ENCODE data around the gene ELOVL3. TPM values are rescaled to one million over a fixed set of nuclear protein-coding genes. Genes with fewer than 3 reads are reported as not detected.

Gene ELOVL3
- total RNA-seq, 1 donor from 2014 or later = 0.27 TPM

DNA sequence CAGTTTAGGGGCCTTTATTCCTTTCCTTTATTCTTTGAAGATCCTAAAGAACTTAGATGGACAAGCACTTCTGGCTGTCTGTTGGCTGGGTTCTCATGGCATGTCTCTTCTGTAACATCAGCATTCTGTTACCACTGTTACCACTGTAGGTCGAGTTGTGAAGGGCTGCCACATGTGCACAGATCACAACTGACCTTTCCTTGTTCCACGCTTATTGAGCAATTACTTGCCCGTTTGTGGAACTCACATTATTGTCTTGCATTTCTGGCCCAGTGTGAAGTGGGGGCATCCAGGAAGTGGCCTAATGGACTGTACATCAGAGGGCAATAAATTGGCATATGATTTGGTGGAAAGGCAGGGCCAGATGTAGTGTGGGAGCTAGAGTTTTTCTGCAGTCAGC lies 42.9 kb downstream of the ELOVL3 start:
- H3K27me3 Mint-ChIP-seq (ENCODE audit: low read depth) = no peaks in the 10 kb centered on the region
- no peak overlapping the region for H3K27ac Mint-ChIP-seq

DNA sequence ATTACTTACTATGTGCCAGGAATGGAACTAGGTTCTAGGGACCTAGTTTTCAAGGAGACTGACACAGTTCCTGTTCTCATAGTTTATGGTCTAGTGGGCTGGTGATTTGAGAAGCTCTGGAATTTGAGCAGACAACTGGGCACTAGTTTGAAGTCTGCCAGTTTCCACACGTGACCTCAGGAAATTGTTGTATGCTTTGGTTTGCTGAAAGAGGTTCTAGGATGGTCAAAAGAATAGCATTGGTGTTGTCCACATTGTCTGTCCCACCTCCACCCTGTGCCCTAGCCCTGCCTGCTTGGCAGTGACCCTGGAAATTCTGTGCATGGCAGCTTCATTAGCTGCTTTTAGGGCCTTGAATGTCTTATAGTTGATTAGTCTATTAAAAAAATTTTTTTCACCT lies 48.0 kb downstream of the ELOVL3 start:
- Mint-ChIP-seq H3K4me3 (no peak overlapping the region), H3K36me3 (peaks cover 15% of the 10 kb centered on the region), H3K4me1 (no peaks in the 10 kb centered on the region), H3K9me3 (no peaks in the 10 kb centered on the region), H3K27me3 (ENCODE audit: low read depth) (no peaks in the 10 kb centered on the region), H3K27ac (no peak overlapping the region)
- TF ChIP-seq, protein P1, sequence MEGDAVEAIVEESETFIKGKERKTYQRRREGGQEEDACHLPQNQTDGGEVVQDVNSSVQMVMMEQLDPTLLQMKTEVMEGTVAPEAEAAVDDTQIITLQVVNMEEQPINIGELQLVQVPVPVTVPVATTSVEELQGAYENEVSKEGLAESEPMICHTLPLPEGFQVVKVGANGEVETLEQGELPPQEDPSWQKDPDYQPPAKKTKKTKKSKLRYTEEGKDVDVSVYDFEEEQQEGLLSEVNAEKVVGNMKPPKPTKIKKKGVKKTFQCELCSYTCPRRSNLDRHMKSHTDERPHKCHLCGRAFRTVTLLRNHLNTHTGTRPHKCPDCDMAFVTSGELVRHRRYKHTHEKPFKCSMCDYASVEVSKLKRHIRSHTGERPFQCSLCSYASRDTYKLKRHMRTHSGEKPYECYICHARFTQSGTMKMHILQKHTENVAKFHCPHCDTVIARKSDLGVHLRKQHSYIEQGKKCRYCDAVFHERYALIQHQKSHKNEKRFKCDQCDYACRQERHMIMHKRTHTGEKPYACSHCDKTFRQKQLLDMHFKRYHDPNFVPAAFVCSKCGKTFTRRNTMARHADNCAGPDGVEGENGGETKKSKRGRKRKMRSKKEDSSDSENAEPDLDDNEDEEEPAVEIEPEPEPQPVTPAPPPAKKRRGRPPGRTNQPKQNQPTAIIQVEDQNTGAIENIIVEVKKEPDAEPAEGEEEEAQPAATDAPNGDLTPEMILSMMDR (IDR thresholded peaks at IDR 0.05; ENCODE audit: unreplicated experiment) = no peak
- DNase-seq (ENCODE audit: low spot score in 2 of 2, unreplicated experiment in 2 of 2) = no peak

More for the DNA sequence above, 42.9 kb downstream of the ELOVL3 start:
- Mint-ChIP-seq H3K36me3 (peaks cover 13% of the 10 kb centered on the region), H3K4me1 (no peaks in the 10 kb centered on the region), H3K4me3 (no peak overlapping the region), H3K9me3 (no peaks in the 10 kb centered on the region)
- DNase-seq (ENCODE audit: low spot score in 2 of 2, unreplicated experiment in 2 of 2) = no peak
- TF ChIP-seq, protein P1 (IDR thresholded peaks at IDR 0.05; ENCODE audit: unreplicated experiment) = no peak

DNA sequence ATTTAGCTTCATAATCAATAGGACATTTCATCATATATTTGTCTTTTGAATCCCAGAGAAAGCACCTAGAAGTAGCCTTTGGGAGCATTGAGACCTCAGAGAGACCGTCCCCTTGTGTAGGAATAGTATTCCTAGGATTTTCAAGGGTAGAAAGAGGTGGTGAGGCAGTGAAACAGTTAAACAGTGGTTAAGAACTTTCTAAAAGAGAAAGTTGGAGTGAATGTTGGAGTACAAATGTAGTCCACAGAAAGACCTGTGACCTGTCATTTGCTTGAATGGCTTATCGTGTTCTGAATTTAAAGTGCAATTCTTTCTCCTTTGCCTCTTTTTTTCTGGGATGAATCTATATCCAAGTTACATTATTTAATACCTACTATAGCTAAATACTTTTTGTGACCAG lies 49.2 kb downstream of the ELOVL3 start:
- peaks cover 7% of the 10 kb centered on the region for H3K4me1 Mint-ChIP-seq
- no peaks in the 10 kb centered on the region for H3K9me3 Mint-ChIP-seq
- peaks cover 10% of the 10 kb centered on the region for H3K36me3 Mint-ChIP-seq
- H3K4me3 Mint-ChIP-seq = no peak overlapping the region
- TF ChIP-seq, protein P1 (IDR thresholded peaks at IDR 0.05; ENCODE audit: unreplicated experiment) = no peak
- DNase-seq (ENCODE audit: low spot score in 2 of 2, unreplicated experiment in 2 of 2) = no peak
- no peak overlapping the region for H3K27ac Mint-ChIP-seq
- H3K27me3 Mint-ChIP-seq (ENCODE audit: low read depth) = no peaks in the 10 kb centered on the region

GRCh38 chr10:102279104-102279503 lies 53.0 kb downstream of the ELOVL3 start:
- H3K27ac Mint-ChIP-seq = no peak overlapping the region
- no peaks in the 10 kb centered on the region for H3K27me3 Mint-ChIP-seq (ENCODE audit: low read depth)
- no peak for DNase-seq (ENCODE audit: low spot score in 2 of 2, unreplicated experiment in 2 of 2)
- TF ChIP-seq, protein P1 (IDR thresholded peaks at IDR 0.05; ENCODE audit: unreplicated experiment) = no peak
- peaks cover 2% of the 10 kb centered on the region for H3K36me3 Mint-ChIP-seq
- H3K9me3 Mint-ChIP-seq = no peaks in the 10 kb centered on the region
- peaks cover 23% of the 10 kb centered on the region for H3K4me1 Mint-ChIP-seq
- H3K4me3 Mint-ChIP-seq = no peak overlapping the region

Other genes with a start within 250 kb of the ELOVL3 start
- gene ARMH3, start 170.1 kb upstream of the ELOVL3 start, total RNA-seq = 21.8 to 26.6 TPM (median 26.5 TPM) in 3 replicates
- 14.2 to 15.2 TPM (median 14.5 TPM) in 3 replicates for gene HPS6, start 160.9 kb upstream of the ELOVL3 start, total RNA-seq
- 178 to 185 TPM (median 183 TPM) in 3 replicates for gene LDB1, start 105.9 kb upstream of the ELOVL3 start, total RNA-seq
- 62.6 to 65.0 TPM (median 64.9 TPM) in 3 replicates for gene PPRC1, start 93.3 kb upstream of the ELOVL3 start, total RNA-seq
- gene NOLC1, start 73.9 kb upstream of the ELOVL3 start, total RNA-seq = 65.5 to 75.2 TPM (median 69.9 TPM) in 3 replicates
- gene PITX3, start 15.2 kb downstream of the ELOVL3 start, total RNA-seq = not detected in 3 replicates
- 49.3 to 51.1 TPM (median 51.1 TPM) in 3 replicates for gene GBF1, start 19.2 kb downstream of the ELOVL3 start, total RNA-seq
- gene NFKB2, start 169.4 kb downstream of the ELOVL3 start, total RNA-seq = 51.7 to 56.6 TPM (median 55.8 TPM) in 3 replicates
- gene PSD, start 192.5 kb downstream of the ELOVL3 start, total RNA-seq = 12.4 to 14.3 TPM (median 13.4 TPM) in 3 replicates
- 9.4 to 11.7 TPM (median 10.1 TPM) in 3 replicates for gene FBXL15, start 194.5 kb downstream of the ELOVL3 start, total RNA-seq
- gene CUEDC2, start 206.3 kb downstream of the ELOVL3 start, total RNA-seq = 75.0 to 80.5 TPM (median 75.6 TPM) in 3 replicates
- not detected in 3 replicates for gene C10orf95, start 225.2 kb downstream of the ELOVL3 start, total RNA-seq